Testis (tissue), 2 donors: ENCODE measurements around the gene RPAP2.

Experiments
- POLR2A ChIP-seq: fragments of 450-650 bp; IDR thresholded peaks from one replicate; pipeline ENCODE4 v1.6.1; 2017; ENCODE audit warnings: antibody characterized with exemption, mild to moderate bottlenecking, moderate library complexity
- TF ChIP-seq, protein P1 (sequence below), 3 experiments: fragments of 450-650 bp in 2 of 3; fragments of 200-600 bp in 1 of 3; sonication (generic) in 1 of 3; IDR thresholded peaks; one replicate each; pipeline ENCODE4 v1.5.1; 2016 to 2019; ENCODE audit warnings: antibody characterized with exemption in 3 of 3, mild to moderate bottlenecking in 2 of 3, moderate library complexity in 1 of 3

DNA sequence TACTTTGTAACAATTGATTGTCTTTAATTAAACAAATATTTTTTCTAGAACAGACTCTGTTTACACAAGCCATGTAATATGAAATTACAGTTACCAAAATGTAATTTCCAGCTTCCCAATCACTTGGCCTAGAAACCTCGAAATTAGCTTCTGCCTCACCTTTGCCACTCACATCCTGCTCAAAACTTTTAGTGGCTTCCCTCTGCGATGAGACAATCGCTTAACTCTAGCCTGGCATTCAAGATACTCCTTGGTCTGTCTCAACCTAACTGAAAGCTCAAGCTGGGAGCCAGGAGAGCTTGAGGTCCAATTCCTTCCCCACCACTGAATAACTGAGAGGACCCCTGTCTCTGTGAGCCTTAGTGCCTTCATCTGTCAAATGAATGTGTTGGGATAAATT, 145.0 kb downstream of the RPAP2 start:
- TF ChIP-seq, protein P1, sequence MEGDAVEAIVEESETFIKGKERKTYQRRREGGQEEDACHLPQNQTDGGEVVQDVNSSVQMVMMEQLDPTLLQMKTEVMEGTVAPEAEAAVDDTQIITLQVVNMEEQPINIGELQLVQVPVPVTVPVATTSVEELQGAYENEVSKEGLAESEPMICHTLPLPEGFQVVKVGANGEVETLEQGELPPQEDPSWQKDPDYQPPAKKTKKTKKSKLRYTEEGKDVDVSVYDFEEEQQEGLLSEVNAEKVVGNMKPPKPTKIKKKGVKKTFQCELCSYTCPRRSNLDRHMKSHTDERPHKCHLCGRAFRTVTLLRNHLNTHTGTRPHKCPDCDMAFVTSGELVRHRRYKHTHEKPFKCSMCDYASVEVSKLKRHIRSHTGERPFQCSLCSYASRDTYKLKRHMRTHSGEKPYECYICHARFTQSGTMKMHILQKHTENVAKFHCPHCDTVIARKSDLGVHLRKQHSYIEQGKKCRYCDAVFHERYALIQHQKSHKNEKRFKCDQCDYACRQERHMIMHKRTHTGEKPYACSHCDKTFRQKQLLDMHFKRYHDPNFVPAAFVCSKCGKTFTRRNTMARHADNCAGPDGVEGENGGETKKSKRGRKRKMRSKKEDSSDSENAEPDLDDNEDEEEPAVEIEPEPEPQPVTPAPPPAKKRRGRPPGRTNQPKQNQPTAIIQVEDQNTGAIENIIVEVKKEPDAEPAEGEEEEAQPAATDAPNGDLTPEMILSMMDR (IDR thresholded peaks at IDR 0.05) = no peak
- TF ChIP-seq POLR2A = no peak
